Measurements from ENCODE around the gene PRPF39. TPM values are rescaled to one million over a fixed set of nuclear protein-coding genes. Genes with fewer than 3 reads are reported as not detected.

The PRPF39 gene
- total and polyA plus RNA-seq, 4 donors = 3.1 to 25.1 (median 15.1) TPM

- Histone ChIP-seq H3K4me1 (ENCODE audit: control insufficient read depth in 4 of 4, insufficient read depth in 4 of 4, low read length in 3 of 4) (no peaks in the 10 kb centered on the region), H3K27ac (ENCODE audit: low read depth in 1 of 2, low read length in 2 of 2) (no peak overlapping the region), H3K36me3 (ENCODE audit: control insufficient read depth in 4 of 4, insufficient read depth in 3 of 4, low read depth in 1 of 4, low read length in 3 of 4) (peaks cover 0 to 10% (median under 1%) of the 10 kb centered on the region in 4 donors), H3K9ac (ENCODE audit: low read depth in 1 of 2, low read length in 2 of 2) (no peak overlapping the region), H3K27me3 (ENCODE audit: control insufficient read depth in 4 of 4, insufficient read depth in 4 of 4, low read length in 3 of 4) (no peaks in the 10 kb centered on the region), H3K4me3 (ENCODE audit: low read depth in 1 of 3, low read length in 3 of 3) (no peak overlapping the region), H3K9me3 (ENCODE audit: control insufficient read depth in 4 of 4, low read length in 3 of 4) (no peaks in the 10 kb centered on the region)
- DNase-seq (ENCODE audit: low spot score) = no peak
- TF ChIP-seq RXRA (IDR thresholded peaks at IDR 0.05) = no peak
- TF ChIP-seq FOXA2 (IDR thresholded peaks at IDR 0.05) = no peak
- no peak for TF ChIP-seq FOXA1 (IDR thresholded peaks at IDR 0.05)
- TF ChIP-seq CTCF (IDR thresholded peaks at IDR 0.05; ENCODE audit: low read depth, low read length, missing input control) = no peak
- no peak for TF ChIP-seq ZBTB33 (IDR thresholded peaks at IDR 0.05)
- no peak for TF ChIP-seq ATF3 (IDR thresholded peaks at IDR 0.05)
- no peak for TF ChIP-seq HNF4G (IDR thresholded peaks at IDR 0.05)
- no peak for TF ChIP-seq TAF1 (conservative IDR thresholded peaks at IDR 0.05)
- TF ChIP-seq YY1 (IDR thresholded peaks at IDR 0.05) = no peak
- no peak for TF ChIP-seq EGR1 (IDR thresholded peaks at IDR 0.05; ENCODE audit: low read depth in 2 of 2)
- TF ChIP-seq NR2F2 (IDR thresholded peaks at IDR 0.05) = no peak
- TF ChIP-seq RAD21 (IDR thresholded peaks at IDR 0.05) = no peak
- TF ChIP-seq MAX (IDR thresholded peaks at IDR 0.05) = no peak
- 96% methylated on average over 6 of the region's 6 CpGs for whole genome bisulfite sequencing
Observed at GRCh38 chr14:45072126-45072525, 11.8 kb upstream of the PRPF39 start.

- DNase-seq (ENCODE audit: low spot score) = no peak
- Histone ChIP-seq H3K36me3 (ENCODE audit: control insufficient read depth in 4 of 4, insufficient read depth in 3 of 4, low read depth in 1 of 4, low read length in 3 of 4) (peaks cover 0 to 10% (median under 1%) of the 10 kb centered on the region in 4 donors), H3K27me3 (ENCODE audit: control insufficient read depth in 4 of 4, insufficient read depth in 4 of 4, low read length in 3 of 4) (no peaks in the 10 kb centered on the region), H3K4me3 (ENCODE audit: low read depth in 1 of 3, low read length in 3 of 3) (no peak overlapping the region), H3K27ac (ENCODE audit: low read depth in 1 of 2, low read length in 2 of 2) (no peak overlapping the region), H3K9ac (ENCODE audit: low read depth in 1 of 2, low read length in 2 of 2) (no peak overlapping the region), H3K4me1 (ENCODE audit: control insufficient read depth in 4 of 4, insufficient read depth in 4 of 4, low read length in 3 of 4) (no peaks in the 10 kb centered on the region), H3K9me3 (ENCODE audit: control insufficient read depth in 4 of 4, low read length in 3 of 4) (no peaks in the 10 kb centered on the region)
- WGBS = 87% methylated on average over 5 of the region's 5 CpGs
- TF ChIP-seq RAD21 (IDR thresholded peaks at IDR 0.05) (no peak), HNF4G (IDR thresholded peaks at IDR 0.05) (no peak), GABPA (IDR thresholded peaks at IDR 0.05 in 1 of 2, conservative IDR thresholded peaks at IDR 0.05 in 1 of 2) (no peak), EGR1 (IDR thresholded peaks at IDR 0.05; ENCODE audit: low read depth in 2 of 2) (no peak), YY1 (IDR thresholded peaks at IDR 0.05) (no peak), MAX (IDR thresholded peaks at IDR 0.05) (no peak), TAF1 (conservative IDR thresholded peaks at IDR 0.05) (no peak)
Observed at GRCh38 chr14:45073231-45073879, 10.6 kb upstream of the PRPF39 start.

Measured in liver (tissue), 9 donors.